ENCODE data around the gene TTC39B.

Gene TTC39B

GRCh38 chr9:15225564-15226126, 81.4 kb downstream of the TTC39B start:
- no peak for DNase-seq (ENCODE audit: low read depth in 3 of 3)

DNA sequence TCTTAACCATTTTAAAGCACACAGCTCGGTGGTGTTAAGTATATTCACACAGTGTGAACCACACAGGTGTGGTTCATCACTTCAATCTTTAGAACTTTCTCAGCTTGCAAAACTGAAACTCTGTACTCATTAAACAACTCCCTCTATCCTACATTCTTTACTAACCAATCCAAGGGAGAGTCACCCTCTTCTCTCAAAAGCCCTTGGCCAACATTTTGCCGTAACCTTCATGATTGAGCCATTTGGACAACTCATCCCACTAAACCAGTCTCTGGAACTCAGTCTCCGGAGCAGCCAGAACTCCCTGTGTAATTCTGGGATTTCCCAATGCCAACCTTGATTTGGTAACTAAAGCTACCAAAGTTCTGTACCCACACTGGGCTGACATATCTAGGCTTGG, 84.7 kb downstream of the TTC39B start:
- no peak for DNase-seq (ENCODE audit: low read depth in 3 of 3)

DNA sequence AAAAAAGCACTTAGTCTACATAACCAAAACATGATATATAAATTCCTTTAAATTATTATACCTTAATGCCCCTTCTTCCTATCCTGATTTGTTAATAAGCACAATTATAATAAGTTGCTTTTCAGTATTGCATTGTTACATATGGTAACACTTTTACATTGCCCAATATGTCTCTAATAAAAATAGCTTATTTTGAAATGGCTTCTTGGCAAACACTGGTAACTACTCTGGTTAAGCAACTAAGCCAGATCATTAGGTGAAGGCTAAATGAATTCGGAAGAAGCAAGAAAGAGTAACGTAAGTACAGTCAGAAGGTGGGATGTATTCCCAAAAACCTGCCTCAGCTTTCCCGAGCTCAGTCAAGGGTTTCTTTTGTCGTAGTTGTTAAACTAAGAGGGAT, 85.3 kb downstream of the TTC39B start:
- DNase-seq (ENCODE audit: low read depth in 3 of 3), result no peak

GRCh38 chr9:15220658-15221318, 86.2 kb downstream of the TTC39B start:
- DNase-seq (ENCODE audit: low read depth in 3 of 3), result no peak

- no peak for DNase-seq (ENCODE audit: low read depth in 3 of 3)
Measured at GRCh38 chr9:15219546-15219945, 87.5 kb downstream of the TTC39B start.

DNA sequence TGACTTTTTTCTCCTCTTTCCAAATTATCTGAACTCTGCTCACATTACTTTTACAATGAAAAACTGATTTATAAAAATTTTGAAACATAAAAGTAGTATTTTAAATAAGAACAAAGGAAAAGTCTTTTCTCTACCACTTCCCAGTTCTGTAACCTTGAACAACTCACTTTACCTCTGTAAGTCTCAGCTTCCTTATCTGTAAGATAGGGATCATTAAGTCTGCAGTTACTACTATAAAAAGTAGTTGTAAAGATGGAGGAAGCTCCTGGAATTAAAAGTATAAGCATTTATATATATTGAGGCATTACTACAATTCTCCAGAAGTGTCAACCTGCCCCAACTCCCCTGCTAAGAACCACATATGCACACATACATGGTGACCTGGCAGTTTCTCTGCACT, 88.0 kb downstream of the TTC39B start:
- DNase-seq (ENCODE audit: low read depth in 3 of 3), result no peak

DNA sequence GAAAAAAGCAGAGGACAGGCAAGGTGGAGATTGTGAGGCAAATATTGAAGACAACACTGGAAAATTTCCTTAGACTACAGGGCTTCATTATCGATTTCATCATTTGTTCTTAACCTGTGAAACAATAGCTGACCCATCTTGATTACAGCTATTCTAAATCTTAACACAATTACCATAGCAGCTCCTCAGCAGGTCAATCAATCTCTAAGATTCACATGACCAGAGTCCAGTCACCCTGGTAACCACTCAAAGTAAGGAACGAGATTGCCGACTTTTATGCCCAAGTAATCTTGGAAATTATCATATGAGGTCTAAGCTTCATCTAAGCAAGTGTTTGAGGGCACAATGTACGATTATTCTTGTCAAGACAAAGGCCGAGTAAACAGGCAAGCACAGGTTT, 93.8 kb downstream of the TTC39B start:
- no peak for DNase-seq (ENCODE audit: low read depth in 3 of 3)

DNA sequence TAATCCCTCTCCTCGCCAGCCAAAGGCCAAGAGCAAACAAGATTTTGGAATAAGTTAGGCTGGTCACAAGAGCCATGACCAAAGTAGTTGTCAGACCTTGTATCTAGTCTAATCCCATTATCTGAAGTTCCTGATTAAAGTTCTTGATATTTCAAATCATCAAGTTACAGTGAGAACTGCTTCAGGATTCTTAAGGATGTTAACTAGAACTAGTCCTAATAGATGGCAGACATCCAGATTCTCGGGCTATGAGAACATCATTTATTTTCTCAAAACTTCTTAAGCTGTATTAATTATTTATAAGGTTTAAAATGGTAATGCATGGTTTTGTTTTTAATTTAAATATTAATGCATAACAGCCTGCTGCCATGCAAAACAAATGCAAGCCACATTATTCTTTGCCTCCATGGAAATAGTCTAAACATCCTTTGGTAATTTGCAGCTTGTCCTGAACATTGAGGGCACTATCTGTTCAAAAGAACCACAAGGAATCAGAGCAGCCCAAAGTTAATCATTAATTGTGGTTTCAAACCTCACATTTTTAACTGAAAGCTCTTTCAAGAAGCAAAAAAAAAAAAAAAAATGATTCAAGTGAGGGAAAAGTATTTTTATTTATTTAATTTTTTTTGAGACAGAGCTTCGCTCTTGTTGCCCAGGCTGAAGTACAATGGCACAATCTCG, 95.1 kb downstream of the TTC39B start:
- no peak for DNase-seq (ENCODE audit: low read depth in 3 of 3)

DNA sequence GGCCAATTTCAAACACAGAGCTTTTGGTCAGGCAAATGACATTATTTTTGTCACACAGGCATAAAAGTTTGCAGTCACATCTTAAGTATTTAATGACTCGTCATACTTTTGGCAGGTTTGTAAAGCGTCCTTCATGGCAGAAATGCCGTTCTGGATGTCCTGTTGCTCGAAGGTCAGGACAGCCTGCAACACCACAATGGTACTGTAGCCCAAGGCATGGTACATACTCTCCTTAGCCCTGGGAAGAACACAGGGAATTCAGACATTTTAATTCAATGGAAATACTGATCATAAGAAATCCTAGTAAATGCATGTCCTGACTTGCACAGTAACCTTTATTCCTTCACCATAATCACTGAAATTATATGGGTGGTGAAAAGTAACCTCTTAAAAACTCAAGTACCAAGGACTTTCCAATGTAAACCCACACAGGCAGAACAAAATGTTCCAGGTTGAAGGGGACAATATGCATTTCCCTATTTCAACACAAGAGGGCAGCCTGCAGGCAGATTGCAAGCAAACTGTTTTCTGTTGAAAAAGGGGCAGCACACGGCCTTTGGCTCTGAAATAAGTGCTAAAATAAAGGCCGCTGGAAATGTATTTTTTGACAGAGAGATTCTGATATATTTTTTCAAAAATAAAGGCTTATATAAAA, 95.7 kb downstream of the TTC39B start:
- DNase-seq (ENCODE audit: low read depth in 3 of 3), result peak; percentile 21 to 65 (median 29)

DNA sequence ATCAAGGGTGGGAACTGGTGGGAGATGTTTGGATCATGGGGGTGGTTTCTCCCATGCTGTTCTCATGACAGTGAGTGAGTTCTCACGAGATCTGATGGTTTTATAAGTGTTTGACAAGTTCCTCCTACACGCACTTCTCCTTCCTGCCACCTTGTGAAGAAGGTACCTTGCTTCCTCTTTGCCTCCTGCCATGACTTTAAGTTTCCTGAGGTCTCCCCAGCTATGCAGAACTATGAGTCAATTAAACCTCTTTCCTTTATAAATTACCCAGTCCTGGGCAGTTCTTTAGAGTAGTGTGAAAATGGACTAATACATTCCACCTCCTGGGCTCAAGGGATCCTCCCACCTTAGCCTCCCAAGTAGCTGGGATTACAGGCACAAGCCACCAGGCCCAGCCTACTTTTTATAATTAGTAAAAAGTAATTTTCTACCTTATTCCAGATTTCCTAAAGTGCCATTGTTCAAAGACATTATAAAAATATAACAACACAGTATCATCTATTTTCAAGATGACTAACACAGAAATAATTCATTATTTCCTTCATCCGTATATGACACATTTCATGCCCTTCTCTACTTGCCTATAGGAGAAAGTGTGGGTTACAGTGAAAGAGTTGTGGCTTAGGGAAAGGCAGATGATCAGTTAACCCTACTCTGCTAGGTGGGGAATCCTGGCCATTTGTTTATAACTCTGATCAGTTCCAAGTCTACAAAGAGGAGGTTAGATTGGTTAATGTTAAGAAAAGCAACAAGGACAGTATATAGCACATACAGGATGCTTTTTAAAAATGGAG, 99.9 kb downstream of the TTC39B start:
- DNase-seq (ENCODE audit: low read depth in 3 of 3), result no peak

- no peak for DNase-seq (ENCODE audit: low read depth in 3 of 3)
Measured at GRCh38 chr9:15205632-15206420, 101.2 kb downstream of the TTC39B start.

DNA sequence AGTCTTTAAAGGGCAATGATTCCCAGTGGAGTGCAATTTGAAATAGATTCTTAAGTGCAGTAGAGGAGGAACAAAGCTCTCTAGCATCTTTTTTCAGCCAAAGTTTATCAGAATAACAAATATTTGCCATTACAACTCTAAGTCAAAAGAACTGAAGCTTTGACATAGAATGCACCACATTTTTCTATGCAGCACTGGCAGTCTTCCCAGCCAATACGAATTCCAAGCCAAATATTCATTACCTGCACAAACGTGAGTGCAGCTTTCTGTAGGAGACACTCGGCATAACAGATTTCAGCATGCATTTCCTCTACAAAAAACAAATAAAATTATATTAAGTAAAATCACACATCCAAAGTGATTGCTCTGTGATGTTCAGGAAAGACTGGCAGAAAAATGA, 103.4 kb downstream of the TTC39B start:
- DNase-seq (ENCODE audit: low read depth in 3 of 3), result no peak

- no peak for DNase-seq (ENCODE audit: low read depth in 3 of 3)
Measured at GRCh38 chr9:15200111-15200510, 106.9 kb downstream of the TTC39B start.

DNA sequence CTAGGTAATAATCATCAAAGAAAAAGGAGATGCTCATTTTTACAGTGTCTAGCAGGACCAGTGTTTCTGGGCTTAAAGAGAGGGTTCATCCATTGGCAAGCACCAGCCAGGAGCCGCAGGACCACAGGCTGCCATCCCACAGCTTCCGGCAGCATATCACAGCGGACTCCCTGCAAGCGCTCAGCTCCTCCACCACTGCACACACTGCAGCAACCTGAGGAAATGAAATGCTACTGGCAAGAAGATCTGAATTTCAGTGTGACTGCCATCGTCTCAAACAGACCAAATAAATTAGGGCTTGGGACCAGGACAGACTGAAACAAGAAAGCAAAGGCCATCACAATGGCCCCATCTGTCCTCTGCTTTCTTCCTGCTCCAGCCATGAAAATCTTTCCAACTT, 114.2 kb downstream of the TTC39B start:
- DNase-seq (ENCODE audit: low read depth in 3 of 3), result no peak

DNA sequence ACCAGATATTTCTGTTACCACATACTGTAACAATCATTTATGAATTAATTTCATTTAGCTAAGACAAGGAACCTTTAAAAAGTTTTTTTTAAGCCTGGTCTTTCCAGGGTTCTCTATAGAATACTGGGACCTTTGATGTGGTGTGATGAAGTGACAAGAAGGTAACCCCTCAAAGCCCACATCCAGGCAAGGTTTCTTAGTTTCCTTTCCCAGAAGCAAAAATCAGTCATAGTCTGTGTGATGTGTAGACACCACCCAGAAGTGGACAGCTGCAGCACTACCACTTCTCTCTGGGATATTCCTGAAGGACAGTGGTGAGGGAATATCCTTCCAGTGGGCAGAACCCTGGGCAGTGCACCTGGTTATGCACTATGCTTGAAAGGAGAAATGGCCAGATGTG, 115.6 kb downstream of the TTC39B start:
- DNase-seq (ENCODE audit: low read depth in 3 of 3), result no peak

GRCh38 chr9:15189481-15189880, 117.5 kb downstream of the TTC39B start:
- no peak for DNase-seq (ENCODE audit: low read depth in 3 of 3)

- DNase-seq (ENCODE audit: low read depth in 3 of 3), result no peak
Measured at GRCh38 chr9:15187589-15187988, 119.4 kb downstream of the TTC39B start.

DNA sequence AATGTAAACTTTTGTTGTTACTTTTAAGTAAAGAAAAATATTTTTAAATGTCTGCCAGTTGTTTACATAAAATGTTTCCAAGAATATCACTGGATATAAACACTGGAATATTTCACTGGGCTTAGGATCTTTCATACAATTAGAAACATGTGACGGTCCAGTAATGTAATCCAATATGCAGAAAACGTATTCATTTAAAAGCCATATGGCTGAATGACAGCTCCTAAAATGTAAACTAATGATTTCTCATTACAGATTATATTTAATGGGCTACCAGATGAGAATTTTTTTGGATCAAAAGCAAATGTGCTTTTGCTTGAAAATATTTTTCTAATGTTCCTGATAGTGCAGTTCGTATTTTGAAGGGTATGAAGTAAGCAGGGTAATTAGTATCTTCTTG, 124.3 kb downstream of the TTC39B start:
- no peak for DNase-seq (ENCODE audit: low read depth in 3 of 3)

GRCh38 chr9:15182101-15182551, 124.9 kb downstream of the TTC39B start:
- DNase-seq (ENCODE audit: low read depth in 3 of 3), result no peak

GRCh38 chr9:15180124-15180523, 126.9 kb downstream of the TTC39B start:
- DNase-seq (ENCODE audit: low read depth in 3 of 3), result no peak

DNA sequence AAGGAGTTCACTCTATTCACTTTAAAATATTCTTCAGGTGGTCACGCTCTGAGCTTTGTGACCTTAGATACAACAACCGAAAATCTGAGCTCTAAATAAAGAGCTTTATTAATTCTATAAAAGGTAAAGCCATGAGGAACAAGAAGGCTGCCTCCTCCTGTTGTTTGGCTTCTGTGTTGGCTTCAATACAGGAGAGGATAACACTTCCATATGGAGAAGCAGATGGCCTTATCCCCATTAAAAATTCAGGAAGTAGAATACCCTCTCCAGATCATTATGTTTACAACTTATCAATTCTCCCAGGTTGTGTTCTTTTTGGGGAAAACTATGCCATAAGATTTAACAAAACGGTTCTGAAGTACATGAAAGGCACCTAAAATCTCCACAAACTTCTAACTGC, 128.4 kb downstream of the TTC39B start:
- DNase-seq (ENCODE audit: low read depth in 3 of 3), result no peak

All from stimulated activated CD4-positive, alpha-beta T cell treated with anti-CD3 and anti-CD28 coated beads, TNF-alpha, amount 100 ng/mL, for 24 hours (primary cell).